GM12873 (cell line): Measurements from ENCODE around the gene UBE2Q2.

Experiments used
- TF ChIP-seq, protein P1 (sequence below): IDR thresholded peaks from 2 replicates; pipeline ENCODE4 v1.5.1; 2012; ENCODE audit warnings: low read depth, mild to moderate bottlenecking, moderate library complexity, low read length, control low read depth; ENCODE audit not compliant: insufficient read depth; ENCODE audit errors: missing control alignments

The UBE2Q2 gene

DNA sequence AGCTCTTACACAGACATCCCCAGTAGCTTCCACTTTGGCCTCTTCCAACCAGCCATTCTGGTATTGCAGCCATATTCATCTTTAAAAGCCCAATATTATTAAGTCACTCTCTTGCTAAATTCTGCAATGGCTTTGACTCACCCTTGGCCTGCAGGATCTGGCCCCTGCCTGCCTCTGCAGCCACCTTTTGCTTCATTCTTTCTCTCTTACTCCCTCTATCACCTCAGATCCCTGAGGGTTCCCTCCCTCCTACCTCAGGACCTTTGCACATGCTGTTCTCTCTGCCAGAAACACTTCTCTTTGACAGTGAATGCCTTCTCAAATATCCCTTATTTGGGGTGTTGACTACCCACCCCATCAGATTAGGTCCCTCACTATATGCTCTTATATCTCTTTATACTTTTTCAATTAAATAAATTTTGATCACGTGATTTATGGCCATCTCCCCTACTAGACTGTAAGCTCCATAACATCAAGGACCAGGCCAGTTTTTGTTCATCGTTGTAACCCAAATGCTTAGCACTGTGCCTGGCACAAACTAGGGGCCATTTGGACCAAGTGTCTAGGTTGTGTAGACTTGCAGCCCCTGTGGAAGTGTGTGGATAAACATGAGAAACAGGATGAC is 32.3 kb upstream of the UBE2Q2 start:
- TF ChIP-seq, protein P1, sequence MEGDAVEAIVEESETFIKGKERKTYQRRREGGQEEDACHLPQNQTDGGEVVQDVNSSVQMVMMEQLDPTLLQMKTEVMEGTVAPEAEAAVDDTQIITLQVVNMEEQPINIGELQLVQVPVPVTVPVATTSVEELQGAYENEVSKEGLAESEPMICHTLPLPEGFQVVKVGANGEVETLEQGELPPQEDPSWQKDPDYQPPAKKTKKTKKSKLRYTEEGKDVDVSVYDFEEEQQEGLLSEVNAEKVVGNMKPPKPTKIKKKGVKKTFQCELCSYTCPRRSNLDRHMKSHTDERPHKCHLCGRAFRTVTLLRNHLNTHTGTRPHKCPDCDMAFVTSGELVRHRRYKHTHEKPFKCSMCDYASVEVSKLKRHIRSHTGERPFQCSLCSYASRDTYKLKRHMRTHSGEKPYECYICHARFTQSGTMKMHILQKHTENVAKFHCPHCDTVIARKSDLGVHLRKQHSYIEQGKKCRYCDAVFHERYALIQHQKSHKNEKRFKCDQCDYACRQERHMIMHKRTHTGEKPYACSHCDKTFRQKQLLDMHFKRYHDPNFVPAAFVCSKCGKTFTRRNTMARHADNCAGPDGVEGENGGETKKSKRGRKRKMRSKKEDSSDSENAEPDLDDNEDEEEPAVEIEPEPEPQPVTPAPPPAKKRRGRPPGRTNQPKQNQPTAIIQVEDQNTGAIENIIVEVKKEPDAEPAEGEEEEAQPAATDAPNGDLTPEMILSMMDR, result no peak

DNA sequence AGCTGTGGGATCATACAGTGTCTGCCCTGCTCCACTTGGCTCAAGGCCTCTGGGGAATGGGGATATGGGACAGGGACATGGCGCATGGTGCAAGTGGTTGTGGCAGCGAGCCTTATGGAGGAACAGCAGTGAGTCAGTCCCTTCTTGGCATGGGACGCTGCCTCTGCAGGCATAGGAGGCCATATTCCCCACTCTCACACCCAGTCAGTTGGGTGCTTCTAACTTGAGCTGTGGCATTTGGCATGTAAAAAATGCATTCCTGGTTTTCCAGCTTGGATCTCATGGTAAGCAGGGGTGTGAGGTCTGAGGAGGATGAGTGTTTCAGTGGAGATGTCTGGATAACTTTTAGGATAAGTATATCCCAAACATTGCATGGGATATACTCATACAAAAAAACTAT is 31.6 kb upstream of the UBE2Q2 start:
- TF ChIP-seq, protein P1, result no peak

DNA sequence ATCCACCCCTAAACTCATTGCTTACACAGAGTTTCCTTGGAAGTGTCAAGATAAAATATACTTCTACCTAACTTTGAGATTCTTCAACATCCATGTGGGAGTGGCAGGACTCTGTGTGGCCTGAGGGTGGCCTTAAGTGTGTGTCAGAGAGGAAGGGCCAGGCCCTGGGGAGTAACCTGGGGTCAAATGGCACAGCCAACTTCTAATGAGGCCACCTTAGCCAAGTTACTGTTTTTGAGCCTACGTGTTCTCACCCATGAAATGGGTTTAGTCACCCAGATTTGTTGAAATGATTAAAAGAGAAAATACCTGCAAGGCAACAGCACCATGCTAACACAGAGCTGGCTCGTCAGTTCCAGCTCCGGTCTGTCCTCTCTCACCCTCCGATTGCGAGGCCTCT is 28.5 kb upstream of the UBE2Q2 start:
- TF ChIP-seq, protein P1, result no peak

- TF ChIP-seq, protein P1, result no peak
Observed at GRCh38 chr15:75815811-75816719, 27.2 kb upstream of the UBE2Q2 start.

- TF ChIP-seq, protein P1, result no peak
Observed at GRCh38 chr15:75817138-75817935, 25.9 kb upstream of the UBE2Q2 start.

GRCh38 chr15:75820206-75820605 is 23.0 kb upstream of the UBE2Q2 start:
- TF ChIP-seq, protein P1, result no peak
